HepG2 (cell line): ENCODE data around the gene PAK6. TPM values are rescaled to one million over a fixed set of nuclear protein-coding genes. Genes with fewer than 3 reads are reported as not detected.

Experiments
- ATAC-seq: fragments of 200-7000 bp; cut with Tn5 transposase; 3 replicates; pipeline ENCODE4 v1.9.1; 2020; ENCODE audit warnings: mild to moderate bottlenecking, moderate library complexity
- BruUV-seq: library from RNA; stranded (reverse); fragments of 400-500 nt; replicated peaks from 2 replicates; lab custom pipeline; 2021; lab: Mats Ljungman, UMichigan
- CTCF ChIA-PET: fragments of 300-600 bp; formaldehyde crosslinking; extraction: SDS; loops from one replicate; lab custom pipeline; 2021; ENCODE audit warnings: low total read pairs, inconsistent platforms, low intra/inter-chr PET ratio; lab: Yijun Ruan, JAX
- POLR2A ChIA-PET: fragments of 350-600 bp; sonication (Branson Sonifier 250); formaldehyde crosslinking; loops from one replicate; lab custom pipeline; 2020; ENCODE audit warnings: antibody characterized with exemption, inconsistent platforms; lab: Yijun Ruan, JAX
- DNase-seq: peaks from one replicate; pipeline ENCODE4 v3.0.0-alpha.2; 2015; ENCODE audit warnings: low spot score
- FAIRE-seq: peaks from 3 replicates; lab custom pipeline; 2011; peaks lifted over from hg19 to GRCh38; lab: Jason Lieb, UNC
- H2AFZ ChIP-seq: one replicate; pipeline ENCODE4 v1.6.1; 2011; ENCODE audit warnings: low read length, inconsistent platforms
- H3K27ac ChIP-seq: fragments of 300-600 bp; 3 replicates; pipeline ENCODE4 v1.8.0; 2011; ENCODE audit warnings: mixed run types, mild to moderate bottlenecking, mixed read lengths, low read length, inconsistent platforms; ENCODE audit not compliant: insufficient read depth; ENCODE audit errors: extremely low read length
- H3K27me3 ChIP-seq, 2 experiments: fragments of 200-600 bp in 1 of 2; 2 replicates in 1 of 2; 3 replicates in 1 of 2; pipeline versions ENCODE4 v1.6.0 to v1.8.0; 2011; ENCODE audit warnings: low read length in 2 of 2, mild to moderate bottlenecking in 2 of 2, moderate library complexity in 2 of 2, inconsistent platforms in 1 of 2; ENCODE audit not compliant: insufficient read depth in 2 of 2, control insufficient read depth in 1 of 2
- H3K36me3 ChIP-seq, 2 experiments: fragments of 200-600 bp in 1 of 2; replicated peaks in 1 of 2; 2 replicates in 1 of 2; 3 replicates in 1 of 2; pipeline versions ENCODE4 v1.5.1 to v1.8.0; 2011; ENCODE audit warnings: low read length in 2 of 2, inconsistent platforms in 1 of 2; ENCODE audit not compliant: insufficient read depth in 2 of 2, control insufficient read depth in 1 of 2
- H3K4me1 ChIP-seq: 2 replicates; pipeline ENCODE4 v1.5.1; 2012; ENCODE audit warnings: low read length, inconsistent platforms; ENCODE audit not compliant: insufficient read depth
- H3K4me2 ChIP-seq: 2 replicates; pipeline ENCODE4 v1.6.0; 2011; ENCODE audit warnings: low read depth, low read length, inconsistent platforms
- H3K4me3 ChIP-seq, 3 experiments: fragments of 200-600 bp in 1 of 3; sonication (generic), shearing (Covaris generic) in 1 of 3; replicated peaks in 1 of 3; 2 replicates each; pipeline ENCODE4 v1.5.1; 2011 to 2016; ENCODE audit warnings: low read length in 3 of 3, inconsistent platforms in 2 of 3, low read depth in 2 of 3, mild to moderate bottlenecking in 2 of 3, control low read depth in 1 of 3, mixed read lengths in 1 of 3; ENCODE audit not compliant: insufficient read depth in 1 of 3
- H3K79me2 ChIP-seq: one replicate; pipeline ENCODE4 v1.6.1; 2011; ENCODE audit warnings: low read length, inconsistent platforms; ENCODE audit not compliant: insufficient read depth
- H3K9ac ChIP-seq: 2 replicates; pipeline ENCODE4 v1.6.0; 2011; ENCODE audit warnings: mild to moderate bottlenecking, low read depth, low read length, inconsistent platforms; ENCODE audit not compliant: insufficient read depth
- H3K9me3 ChIP-seq: 2 replicates; pipeline ENCODE4 v1.5.1; 2012; ENCODE audit warnings: mild to moderate bottlenecking, low read length
- H4K20me1 ChIP-seq: 2 replicates; pipeline ENCODE4 v1.6.0; 2011; ENCODE audit warnings: inconsistent platforms, mild to moderate bottlenecking, low read length, moderate library complexity; ENCODE audit not compliant: insufficient read depth
- ASH2L ChIP-seq: fragments of 300-600, 200-600 bp; sonication (generic); IDR thresholded peaks from 2 replicates; pipeline ENCODE4 v1.7.0; 2017; ENCODE audit warnings: low read depth, mild to moderate bottlenecking, moderate library complexity, mixed read lengths, low read length; ENCODE audit not compliant: insufficient read length
- HNF1B ChIP-seq: sonication (generic); formaldehyde crosslinking; IDR thresholded peaks from 2 replicates; pipeline ENCODE4 v1.5.1; 2020; ENCODE audit warnings: mild to moderate bottlenecking, moderate library complexity, missing genetic modification reagents
- KMT2A ChIP-seq: sonication (generic); formaldehyde crosslinking; IDR thresholded peaks from 2 replicates; pipeline ENCODE4 v1.4.0; 2020; ENCODE audit warnings: missing genetic modification reagents
- MEF2D ChIP-seq: sonication (generic); formaldehyde crosslinking; IDR thresholded peaks from 2 replicates; pipeline ENCODE4 v1.5.1; 2020; ENCODE audit warnings: mild to moderate bottlenecking, missing genetic modification reagents
- PAX8 ChIP-seq: sonication (generic); formaldehyde crosslinking; IDR thresholded peaks from 2 replicates; pipeline ENCODE4 v1.8.0; 2022; ENCODE audit warnings: mild to moderate bottlenecking, missing genetic modification reagents, borderline replicate concordance
- PCBP1 ChIP-seq: fragments of 200-400 bp; formaldehyde crosslinking; IDR thresholded peaks from 2 replicates; pipeline ENCODE4 v1.6.1; 2017; ENCODE audit warnings: mild to moderate bottlenecking, low read depth, low read length, borderline replicate concordance
- SALL1 ChIP-seq: sonication (generic); formaldehyde crosslinking; IDR thresholded peaks from 2 replicates; pipeline ENCODE4 v1.8.0; 2022; ENCODE audit warnings: mild to moderate bottlenecking, missing genetic modification reagents
- SP2 ChIP-seq: sonication (generic); formaldehyde crosslinking; IDR thresholded peaks from 2 replicates; pipeline ENCODE4 v1.5.1; 2020; ENCODE audit warnings: mild to moderate bottlenecking, missing genetic modification reagents
- ZNF713 ChIP-seq: sonication (generic); formaldehyde crosslinking; IDR thresholded peaks from 2 replicates; pipeline ENCODE4 v1.4.0; 2020; ENCODE audit warnings: mild to moderate bottlenecking, missing genetic modification reagents
- ZNF891 ChIP-seq: sonication (generic); formaldehyde crosslinking; IDR thresholded peaks from 2 replicates; pipeline ENCODE4 v1.5.0; 2020; ENCODE audit warnings: mild to moderate bottlenecking, missing genetic modification reagents
- WGBS: methylation state at CpG from one replicate; pipeline ENCODE4 v1.1.6; 2017; ENCODE audit warnings: low lambda C conversion rate; 5-methylcytosine and 5-hydroxymethylcytosine counted together
- in situ Hi-C: cut with HindIII; loops from 2 replicates; pipeline ENCODE4 v1.10.0; 2017; ENCODE audit warnings: low pct_unique_long_range_greater_than_20kb; ENCODE audit not compliant: extremely low pct_ligation_motif_present
- intact Hi-C: fragments of 100-400 bp; cut with micrococcal nuclease; formaldehyde crosslinking; loops from one replicate; pipeline ENCODE4 v1.10.0; 2022; ENCODE audit not compliant: unreplicated experiment
- polyA plus RNA-seq, 8 experiments: library from polyadenylated mRNA; depleted of rRNA in 3 of 8; stranded (reverse) in 7 of 8; unstranded in 1 of 8; fragments of >200 nt; fragmentation: Illumina TruSeq in 4 of 8; extraction: Trizol in 4 of 8; gene quantifications; 2 replicates each; pipeline versions ENCODE4 v1.2.1 to v1.2.3, GENCODE V29; 2011 to 2016; ENCODE audit warnings: low read depth in 4 of 8, missing spikeins in 1 of 8, mixed read lengths in 1 of 8; ENCODE audit not compliant: insufficient read depth in 1 of 8
- total RNA-seq, 5 experiments: library from RNA; depleted of rRNA; stranded (reverse); fragments of >200 nt; fragmentation: Illumina TruSeq; extraction: Trizol; gene quantifications; 2 replicates each; pipeline ENCODE4 v1.2.3, GENCODE V29; 2016; ENCODE audit warnings: low read depth in 1 of 5
- TF ChIP-seq, protein P1 (sequence below): sonication (generic); formaldehyde crosslinking; IDR thresholded peaks from 2 replicates; pipeline ENCODE4 v1.4.0; 2020; ENCODE audit warnings: missing genetic modification reagents, borderline replicate concordance

PAK6 gene
- total and polyA plus RNA-seq, 2 of the 13 experiments (the other 11 are each of a cell fraction or from before 2014, with no cell fraction given), result 0.07 TPM; not detected in 1

GRCh38 chr15:40279437-40280141, 40.7 kb downstream of the PAK6 start (continued):
- TF ChIP-seq, protein P1, sequence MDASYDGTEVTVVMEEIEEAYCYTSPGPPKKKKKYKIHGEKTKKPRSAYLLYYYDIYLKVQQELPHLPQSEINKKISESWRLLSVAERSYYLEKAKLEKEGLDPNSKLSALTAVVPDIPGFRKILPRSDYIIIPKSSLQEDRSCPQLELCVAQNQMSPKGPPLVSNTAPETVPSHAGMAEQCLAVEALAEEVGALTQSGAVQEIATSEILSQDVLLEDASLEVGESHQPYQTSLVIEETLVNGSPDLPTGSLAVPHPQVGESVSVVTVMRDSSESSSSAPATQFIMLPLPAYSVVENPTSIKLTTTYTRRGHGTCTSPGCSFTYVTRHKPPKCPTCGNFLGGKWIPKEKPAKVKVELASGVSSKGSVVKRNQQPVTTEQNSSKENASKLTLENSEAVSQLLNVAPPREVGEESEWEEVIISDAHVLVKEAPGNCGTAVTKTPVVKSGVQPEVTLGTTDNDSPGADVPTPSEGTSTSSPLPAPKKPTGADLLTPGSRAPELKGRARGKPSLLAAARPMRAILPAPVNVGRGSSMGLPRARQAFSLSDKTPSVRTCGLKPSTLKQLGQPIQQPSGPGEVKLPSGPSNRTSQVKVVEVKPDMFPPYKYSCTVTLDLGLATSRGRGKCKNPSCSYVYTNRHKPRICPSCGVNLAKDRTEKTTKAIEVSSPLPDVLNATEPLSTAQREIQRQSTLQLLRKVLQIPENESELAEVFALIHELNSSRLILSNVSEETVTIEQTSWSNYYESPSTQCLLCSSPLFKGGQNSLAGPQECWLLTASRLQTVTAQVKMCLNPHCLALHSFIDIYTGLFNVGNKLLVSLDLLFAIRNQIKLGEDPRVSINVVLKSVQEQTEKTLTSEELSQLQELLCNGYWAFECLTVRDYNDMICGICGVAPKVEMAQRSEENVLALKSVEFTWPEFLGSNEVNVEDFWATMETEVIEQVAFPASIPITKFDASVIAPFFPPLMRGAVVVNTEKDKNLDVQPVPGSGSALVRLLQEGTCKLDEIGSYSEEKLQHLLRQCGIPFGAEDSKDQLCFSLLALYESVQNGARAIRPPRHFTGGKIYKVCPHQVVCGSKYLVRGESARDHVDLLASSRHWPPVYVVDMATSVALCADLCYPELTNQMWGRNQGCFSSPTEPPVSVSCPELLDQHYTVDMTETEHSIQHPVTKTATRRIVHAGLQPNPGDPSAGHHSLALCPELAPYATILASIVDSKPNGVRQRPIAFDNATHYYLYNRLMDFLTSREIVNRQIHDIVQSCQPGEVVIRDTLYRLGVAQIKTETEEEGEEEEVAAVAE (CRISPR knock-in tag), result 0 out of 2 replicates have a peak, but pooled peaks have one; percentile 35
- TF ChIP-seq SP2 (CRISPR knock-in tag) (no peak), PAX8 (no peak), KMT2A (peak; percentile 36; the same call in 1 of the 2 replicates)

DNA sequence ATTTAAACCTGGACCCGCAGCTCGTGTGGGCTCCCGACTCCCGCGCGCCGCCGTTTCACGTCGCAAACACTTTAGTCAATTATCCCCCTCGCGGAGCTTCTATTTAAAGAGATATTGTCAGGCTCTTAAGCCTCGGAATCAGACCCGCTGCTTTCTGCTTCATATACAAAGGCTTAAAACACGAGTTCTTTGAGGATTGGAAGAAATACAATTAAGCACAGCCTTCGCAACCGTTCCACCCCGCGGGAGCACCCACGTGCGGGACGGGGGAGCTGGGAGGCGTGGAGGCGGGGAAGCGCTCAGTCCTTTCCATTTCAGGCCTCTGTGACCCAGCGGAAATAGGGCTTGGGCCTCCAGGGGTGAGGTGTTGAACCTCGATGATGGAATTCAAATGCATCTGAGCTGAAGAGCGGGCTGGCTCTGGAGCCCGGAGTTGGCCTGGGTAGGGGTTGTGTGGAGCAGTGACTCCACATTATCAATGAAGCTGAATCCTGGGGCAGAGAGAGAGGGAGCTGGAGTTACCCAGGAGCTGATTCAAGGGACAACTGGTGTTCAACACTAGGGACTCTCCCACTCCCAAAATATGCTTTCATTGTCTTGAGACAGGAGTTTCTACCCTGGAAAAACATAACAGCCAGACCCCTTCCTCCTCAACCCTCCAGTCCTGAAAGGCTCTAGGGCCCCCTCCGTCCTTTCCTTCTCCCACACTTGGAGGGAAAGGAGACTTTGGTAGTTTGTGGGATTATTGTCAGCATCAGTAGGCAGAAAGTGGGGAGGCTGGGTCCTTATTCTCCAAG, 41.6 kb downstream of the PAK6 start:
- Histone ChIP-seq H3K9me3 (no peaks in the 10 kb centered on the region), H3K79me2 (no peaks in the 10 kb centered on the region), H3K4me3 (no peak overlapping the region), H3K4me2 (no peak overlapping the region), H3K36me3 (no peaks in the 10 kb centered on the region), H3K4me1 (peaks cover 20% of the 10 kb centered on the region), H3K27ac (no peak overlapping the region), H3K27me3 (peaks cover 5 to 64% of the 10 kb centered on the region in 2 experiments), H2AFZ (no peak overlapping the region), H4K20me1 (no peaks in the 10 kb centered on the region), H3K9ac (no peak overlapping the region)
- no TSS peak for BruUV-seq
- DNase-seq (no peak), FAIRE-seq (no peak), ATAC-seq (no peak)
- POLR2A ChIA-PET, result no interaction called here
- in situ Hi-C loops (no loop called here), intact Hi-C loops (no loop called here)
- TF ChIP-seq HNF1B (CRISPR knock-in tag) (no peak), ZNF891 (CRISPR knock-in tag) (no peak), MEF2D (no peak), SALL1 (CRISPR knock-in tag) (no peak), ZNF713 (CRISPR knock-in tag) (no peak), ASH2L (no peak), PCBP1 (no peak)
- WGBS, result 69% methylated on average over 30 of the region's 30 CpGs
- CTCF ChIA-PET, result interaction anchor here (2.2 to 2.3 kb wide), 2 partner anchors 30 to 141 kb away, joined by 8 to 17 read pairs; no protein-coding TSS in a partner anchor
